HEK293 (cell line): ENCODE measurements around the gene CTDSPL2.

Experiments
- CTCF ChIP-seq: fragments of 450-650 bp; formaldehyde crosslinking; IDR thresholded peaks from 2 replicates; pipeline ENCODE4 v1.5.1; 2016; ENCODE audit warnings: missing biosample characterization, missing genetic modification characterization
- HOXA7 ChIP-seq: sonication (generic); formaldehyde crosslinking; IDR thresholded peaks from 2 replicates; pipeline ENCODE4 v1.8.1; 2022; ENCODE audit warnings: missing genetic modification reagents, borderline replicate concordance
- PRDM4 ChIP-seq: fragments of 450-650 bp; formaldehyde crosslinking; IDR thresholded peaks from 2 replicates; pipeline ENCODE4 v1.5.1; 2017; ENCODE audit warnings: missing biosample characterization, missing genetic modification characterization
- ZNF292 ChIP-seq: fragments of 450-650 bp; formaldehyde crosslinking; IDR thresholded peaks from 2 replicates; pipeline ENCODE4 v1.5.1; 2016; ENCODE audit warnings: low read depth, missing biosample characterization, missing genetic modification characterization, borderline replicate concordance

GRCh38 chr15:44381236-44381635 is 46.2 kb upstream of the CTDSPL2 start:
- TF ChIP-seq CTCF (tag by site-specific recombination): no peak
- no peak for TF ChIP-seq HOXA7 (CRISPR knock-in tag)
- TF ChIP-seq PRDM4 (tag by site-specific recombination): no peak
- TF ChIP-seq ZNF292 (tag by site-specific recombination): no peak
